Muscle layer of duodenum (tissue), 2 donors: ENCODE data around the gene FANCL.
"Not testable (repeated sequence)": the region's sequence is repeated elsewhere in the genome, so short reads cannot be mapped to it uniquely, and the experiment has no call there.

Experiments
- H3K27ac ChIP-seq: one replicate; pipeline ENCODE4 v1.7.0; 2013; ENCODE audit warnings: mild to moderate bottlenecking, low read length
- H3K27me3 ChIP-seq: one replicate; pipeline ENCODE4 v1.7.0; 2013; ENCODE audit warnings: low read depth, mild to moderate bottlenecking, control low read depth, low read length
- H3K36me3 ChIP-seq, 2 donors: one replicate each; pipeline ENCODE4 v1.7.0; 2013; ENCODE audit warnings: low read length in 2 of 2, control low read depth in 1 of 2, mild to moderate bottlenecking in 1 of 2; ENCODE audit not compliant: insufficient read depth in 2 of 2, control insufficient read depth in 1 of 2
- H3K4me1 ChIP-seq, 2 donors: one replicate each; pipeline ENCODE4 v1.7.0; 2013; ENCODE audit warnings: low read length in 2 of 2, mild to moderate bottlenecking in 2 of 2, control low read depth in 1 of 2, moderate library complexity in 1 of 2; ENCODE audit not compliant: insufficient read depth in 2 of 2, control insufficient read depth in 1 of 2
- H3K4me3 ChIP-seq, 2 donors: one replicate each; pipeline ENCODE4 v1.7.0; 2013; ENCODE audit warnings: low read length in 2 of 2, low read depth in 1 of 2, mild to moderate bottlenecking in 1 of 2
- H3K9me3 ChIP-seq, 2 donors: one replicate each; pipeline ENCODE4 v1.7.0; 2013; ENCODE audit warnings: low read length in 2 of 2, control low read depth in 1 of 2, mild to moderate bottlenecking in 1 of 2; ENCODE audit not compliant: control insufficient read depth in 1 of 2
- donor health status: healthy.

FANCL gene

DNA sequence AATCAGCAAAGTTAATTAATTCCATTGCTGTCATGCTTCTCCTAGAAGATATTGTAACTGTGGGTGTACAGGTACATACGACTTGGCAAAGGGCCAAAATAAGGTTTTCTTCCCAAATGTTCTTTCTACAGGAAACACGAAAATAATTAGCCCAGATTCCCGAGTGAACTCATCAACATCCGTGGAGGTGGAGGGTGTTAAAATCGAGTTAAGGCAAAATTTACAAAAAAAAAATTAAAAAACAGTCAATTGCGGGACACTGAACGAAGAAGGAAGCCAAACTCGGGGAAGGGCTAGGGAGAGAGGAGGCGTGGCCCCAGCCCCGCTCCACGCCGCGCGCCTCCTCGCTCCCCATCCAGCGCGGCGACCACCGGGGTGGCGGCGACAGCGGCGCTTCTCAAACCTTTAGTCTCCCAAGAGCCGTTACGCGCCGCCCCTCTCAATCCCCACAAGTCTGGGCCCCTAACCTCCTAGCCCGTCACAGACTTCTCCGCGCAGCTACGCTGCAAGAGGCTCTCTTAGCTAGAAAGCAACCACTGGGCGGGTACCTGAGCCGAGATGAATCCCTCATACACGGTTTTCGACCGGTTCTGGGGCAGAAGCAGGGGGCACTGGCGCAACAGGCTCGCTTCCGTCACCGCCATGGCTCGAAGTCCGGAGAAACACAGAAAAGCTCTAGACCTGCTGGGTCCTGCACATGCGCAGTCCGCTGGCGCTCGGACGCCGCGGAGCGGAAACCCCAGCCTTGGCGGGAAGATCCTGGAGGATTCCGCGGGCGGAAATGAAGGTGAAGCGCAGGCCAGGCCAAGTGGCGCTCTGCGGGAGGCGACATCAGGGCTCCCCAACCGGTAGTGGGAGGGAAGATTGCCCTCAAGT, at the start of gene FANCL:
FANCL (minus strand) TSS at position 656 of the 876 bp plus-strand sequence; CDS start at position 644, 12 bp downstream.
- Histone ChIP-seq H3K4me3 (peak within 1 kb of the TSS; percentile 94 to 97), H3K27me3 (no peaks in the 10 kb centered on the region), H3K4me1 (peaks cover 5 to 10% of the 10 kb centered on the region in 2 donors), H3K9me3 (no peaks in the 10 kb centered on the region), H3K27ac (peak within 1 kb of the TSS; percentile 84), H3K36me3 (no peaks in the 10 kb centered on the region)

- H3K4me1 ChIP-seq = no peaks in the 10 kb centered on the region
- H3K27me3 ChIP-seq = no peaks in the 10 kb centered on the region
- no peaks in the 10 kb centered on the region for H3K36me3 ChIP-seq
- no peak overlapping the region for H3K4me3 ChIP-seq
- H3K9me3 ChIP-seq = no peaks in the 10 kb centered on the region
- H3K27ac ChIP-seq = no peak overlapping the region
Observed at GRCh38 chr2:58289029-58289428, 47.9 kb upstream of the FANCL start.

- Histone ChIP-seq H3K4me1 (no peaks in the 10 kb centered on the region), H3K9me3 (no peaks in the 10 kb centered on the region), H3K4me3 (no peak overlapping the region), H3K27me3 (no peaks in the 10 kb centered on the region), H3K36me3 (no peaks in the 10 kb centered on the region), H3K27ac (no peak overlapping the region)
Observed at GRCh38 chr2:58283931-58284330, 42.8 kb upstream of the FANCL start.

GRCh38 chr2:58275144-58275543, 34.0 kb upstream of the FANCL start:
- H3K36me3 ChIP-seq, H3K27ac ChIP-seq, H3K4me3 ChIP-seq, H3K4me1 ChIP-seq, H3K27me3 ChIP-seq, H3K9me3 ChIP-seq: not testable (repeated sequence)

- Histone ChIP-seq H3K36me3 (no peaks in the 10 kb centered on the region), H3K4me1 (no peaks in the 10 kb centered on the region), H3K9me3 (no peaks in the 10 kb centered on the region), H3K27ac (no peak overlapping the region), H3K27me3 (no peaks in the 10 kb centered on the region), H3K4me3 (no peak overlapping the region)
Observed at GRCh38 chr2:58271826-58272225, 30.7 kb upstream of the FANCL start.

GRCh38 chr2:58268685-58269084, 27.6 kb upstream of the FANCL start:
- no peaks in the 10 kb centered on the region for H3K36me3 ChIP-seq
- no peak overlapping the region for H3K4me3 ChIP-seq

DNA sequence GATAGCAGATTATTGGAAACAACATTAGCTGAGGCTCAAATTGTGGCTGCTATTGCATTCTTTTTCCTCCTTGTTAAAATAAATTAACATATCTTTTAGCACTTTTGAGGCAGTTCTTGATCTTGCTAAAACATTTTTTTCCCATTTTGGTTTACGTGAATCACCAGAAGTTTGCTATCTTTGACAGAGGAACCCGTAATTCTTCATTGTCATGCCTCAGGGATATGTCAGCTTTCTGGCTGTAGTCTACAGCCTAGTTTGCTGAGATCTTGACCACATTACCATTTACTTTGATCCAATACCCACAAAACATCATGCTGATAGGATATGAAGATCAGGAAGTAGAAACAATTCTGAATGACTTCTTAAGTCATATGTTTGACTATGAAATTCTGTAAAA, 25.1 kb upstream of the FANCL start:
- no peaks in the 10 kb centered on the region for H3K4me1 ChIP-seq
- no peak overlapping the region for H3K4me3 ChIP-seq
- H3K27ac ChIP-seq = no peak overlapping the region
- H3K27me3 ChIP-seq = no peaks in the 10 kb centered on the region
- H3K36me3 ChIP-seq = no peaks in the 10 kb centered on the region
- H3K9me3 ChIP-seq = no peaks in the 10 kb centered on the region

More at GRCh38 chr2:58268685-58269084, 27.6 kb upstream of the FANCL start:
- Histone ChIP-seq H3K27ac (no peak overlapping the region), H3K4me1 (no peaks in the 10 kb centered on the region), H3K9me3 (no peaks in the 10 kb centered on the region), H3K27me3 (no peaks in the 10 kb centered on the region)

- H3K27ac ChIP-seq = no peak overlapping the region
- no peak overlapping the region for H3K4me3 ChIP-seq
- H3K9me3 ChIP-seq = no peaks in the 10 kb centered on the region
- H3K4me1 ChIP-seq = no peaks in the 10 kb centered on the region
- no peaks in the 10 kb centered on the region for H3K27me3 ChIP-seq
- H3K36me3 ChIP-seq = no peaks in the 10 kb centered on the region
Observed at GRCh38 chr2:58261209-58261608, 20.1 kb upstream of the FANCL start.

DNA sequence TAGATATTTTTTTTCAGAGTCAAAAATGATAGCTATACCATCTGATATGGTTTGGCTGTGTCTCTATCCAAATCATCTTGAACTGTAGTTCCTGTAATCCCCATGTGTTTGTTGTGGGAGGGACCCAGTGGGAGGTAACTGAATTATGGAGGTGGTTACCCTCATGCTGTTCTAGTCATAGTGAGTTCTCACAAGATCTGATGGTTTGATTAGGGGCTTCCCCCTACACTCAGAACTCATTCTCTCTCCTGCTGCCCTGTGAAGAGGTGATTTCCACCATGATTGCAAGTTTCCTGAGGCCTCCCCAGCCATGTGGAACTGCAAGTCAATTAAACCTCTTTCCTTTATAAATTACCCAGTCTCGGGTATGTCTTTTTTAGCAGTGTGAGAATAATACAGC, 17.3 kb upstream of the FANCL start:
- H3K9me3 ChIP-seq, H3K4me3 ChIP-seq, H3K27me3 ChIP-seq, H3K4me1 ChIP-seq, H3K27ac ChIP-seq, H3K36me3 ChIP-seq: not testable (repeated sequence)

DNA sequence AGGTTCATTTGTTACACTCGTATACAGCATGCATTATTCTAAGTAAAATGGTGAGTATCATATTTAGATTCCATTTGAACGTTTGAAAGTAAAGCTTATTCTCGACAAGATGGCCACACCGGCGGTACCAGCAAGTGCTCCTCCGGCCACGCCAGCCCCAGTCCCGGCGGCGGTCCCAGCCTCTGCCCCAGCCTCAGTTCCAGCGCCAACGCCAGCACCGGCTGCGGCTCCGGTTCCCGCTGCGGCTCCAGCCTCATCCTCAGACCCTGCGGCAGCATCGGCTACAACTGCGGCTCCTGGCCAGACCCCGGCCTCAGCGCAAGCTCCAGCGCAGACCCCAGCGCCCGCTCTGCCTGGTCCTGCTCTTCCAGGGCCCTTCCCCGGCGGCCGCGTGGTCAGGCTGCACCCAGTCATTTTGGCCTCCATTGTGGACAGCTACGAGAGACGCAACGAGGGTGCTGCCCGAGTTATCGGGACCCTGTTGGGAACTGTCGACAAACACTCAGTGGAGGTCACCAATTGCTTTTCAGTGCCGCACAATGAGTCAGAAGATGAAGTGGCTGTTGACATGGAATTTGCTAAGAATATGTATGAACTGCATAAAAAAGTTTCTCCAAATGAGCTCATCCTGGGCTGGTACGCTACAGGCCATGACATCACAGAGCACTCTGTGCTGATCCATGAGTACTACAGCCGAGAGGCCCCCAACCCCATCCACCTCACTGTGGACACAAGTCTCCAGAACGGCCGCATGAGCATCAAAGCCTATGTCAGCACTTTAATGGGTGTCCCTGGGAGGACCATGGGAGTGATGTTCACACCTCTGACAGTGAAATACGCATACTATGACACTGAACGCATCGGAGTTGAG, 10.4 kb upstream of the FANCL start:
- H3K27ac ChIP-seq, H3K36me3 ChIP-seq, H3K27me3 ChIP-seq, H3K4me3 ChIP-seq, H3K4me1 ChIP-seq, H3K9me3 ChIP-seq: not testable (repeated sequence)

DNA sequence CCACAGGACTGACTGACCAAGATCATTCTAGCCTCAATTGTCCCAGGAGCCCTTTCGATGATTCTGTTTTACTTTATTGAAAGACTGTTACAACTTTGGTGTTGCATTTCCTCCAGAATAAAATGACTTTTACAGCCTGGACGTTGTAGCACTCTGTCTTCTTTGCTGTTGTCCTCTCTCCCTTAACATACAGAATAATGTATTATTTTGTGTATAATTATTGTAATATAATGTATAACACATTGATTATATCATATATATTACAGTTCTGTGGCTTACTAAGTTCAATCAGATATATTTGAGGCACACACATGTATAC, 380 bp upstream of the FANCL start:
- H3K9me3 ChIP-seq = no peaks in the 10 kb centered on the region
- H3K4me3 ChIP-seq = peak overlapping the region; percentile 94 to 97
- no peaks in the 10 kb centered on the region for H3K27me3 ChIP-seq
- H3K4me1 ChIP-seq = peaks cover 5 to 10% of the 10 kb centered on the region in 2 donors
- H3K36me3 ChIP-seq = no peaks in the 10 kb centered on the region
- peak overlapping the region; percentile 84 for H3K27ac ChIP-seq
